HepG2 (cell line): Measurements from ENCODE around the gene KLHL18. TPM values are rescaled to one million over a fixed set of nuclear protein-coding genes. Genes with fewer than 3 reads are reported as not detected.
A peak's percentile ranks its signal among the peaks of the same experiment; 100 is the strongest.

ENCODE experiments used
- GABPB1 ChIP-seq: IDR thresholded peaks from 2 replicates; pipeline ENCODE4 v1.6.1; 2016; ENCODE audit warnings: mild to moderate bottlenecking, missing genetic modification reagents, moderate library complexity, missing compliant biosample characterization
- HNRNPL ChIP-seq: fragments of 200-400 bp; formaldehyde crosslinking; IDR thresholded peaks from 2 replicates; pipeline ENCODE4 v1.6.1; 2017; ENCODE audit warnings: mild to moderate bottlenecking, low read depth, low read length
- KDM5B ChIP-seq: sonication (generic); formaldehyde crosslinking; IDR thresholded peaks from 2 replicates; pipeline ENCODE4 v1.4.0; 2020; ENCODE audit warnings: missing genetic modification reagents, mild to moderate bottlenecking, borderline replicate concordance
- NR2F6 ChIP-seq, 2 experiments: IDR thresholded peaks; 2 replicates each; pipeline ENCODE4 v1.6.1; 2016; ENCODE audit warnings: antibody characterized with exemption in 1 of 2, mild to moderate bottlenecking in 1 of 2
- RCOR2 ChIP-seq: IDR thresholded peaks from 2 replicates; pipeline ENCODE4 v1.6.1; 2016; ENCODE audit warnings: missing biosample characterization, missing genetic modification reagents
- RXRA ChIP-seq: sonication (generic); formaldehyde crosslinking; IDR thresholded peaks from 2 replicates; pipeline ENCODE4 v1.5.1; 2020; ENCODE audit warnings: missing genetic modification reagents
- TAF15 ChIP-seq: fragments of 200-400 bp; formaldehyde crosslinking; IDR thresholded peaks from one replicate; pipeline ENCODE4 v1.6.1; 2018; ENCODE audit warnings: mild to moderate bottlenecking, low read depth, low read length; ENCODE audit not compliant: poor library complexity, severe bottlenecking
- TARDBP ChIP-seq: sonication (generic); formaldehyde crosslinking; IDR thresholded peaks from 2 replicates; pipeline ENCODE4 v1.8.0; 2022; ENCODE audit warnings: mild to moderate bottlenecking, missing genetic modification reagents
- TERF1 ChIP-seq: sonication (generic); formaldehyde crosslinking; IDR thresholded peaks from 2 replicates; pipeline ENCODE4 v1.8.0; 2022; ENCODE audit warnings: mild to moderate bottlenecking, missing genetic modification reagents, moderate library complexity
- ZNF431 ChIP-seq: sonication (generic); formaldehyde crosslinking; IDR thresholded peaks from 2 replicates; pipeline ENCODE4 v1.9.0; 2022; ENCODE audit warnings: missing genetic modification reagents, low read depth, mild to moderate bottlenecking, borderline replicate concordance
- ZNF501 ChIP-seq: sonication (generic); formaldehyde crosslinking; IDR thresholded peaks from 2 replicates; pipeline ENCODE4 v1.5.1; 2020; ENCODE audit warnings: mild to moderate bottlenecking, moderate library complexity, missing genetic modification reagents
- ZNF768 ChIP-seq: sonication (generic); formaldehyde crosslinking; IDR thresholded peaks from 2 replicates; pipeline ENCODE4 v1.4.0; 2020; ENCODE audit warnings: missing genetic modification reagents
- ZZZ3 ChIP-seq: sonication (generic); formaldehyde crosslinking; IDR thresholded peaks from 2 replicates; pipeline ENCODE4 v1.4.0; 2020; ENCODE audit warnings: missing genetic modification reagents, mild to moderate bottlenecking, borderline replicate concordance
- polyA plus RNA-seq, 8 experiments: library from polyadenylated mRNA; depleted of rRNA in 3 of 8; stranded (reverse) in 7 of 8; unstranded in 1 of 8; fragments of >200 nt; fragmentation: Illumina TruSeq in 4 of 8; extraction: Trizol in 4 of 8; gene quantifications; 2 replicates each; pipeline versions ENCODE4 v1.2.1 to v1.2.3, GENCODE V29; 2011 to 2016; ENCODE audit warnings: low read depth in 4 of 8, missing spikeins in 1 of 8, mixed read lengths in 1 of 8; ENCODE audit not compliant: insufficient read depth in 1 of 8
- total RNA-seq, 5 experiments: library from RNA; depleted of rRNA; stranded (reverse); fragments of >200 nt; fragmentation: Illumina TruSeq; extraction: Trizol; gene quantifications; 2 replicates each; pipeline ENCODE4 v1.2.3, GENCODE V29; 2016; ENCODE audit warnings: low read depth in 1 of 5
- TF ChIP-seq, protein P1 (sequence below): sonication (generic); formaldehyde crosslinking; IDR thresholded peaks from one replicate; pipeline ENCODE4 v1.5.1; 2020; ENCODE audit warnings: mild to moderate bottlenecking, missing genetic modification reagents; ENCODE audit errors: not compliant biosample characterization
- TF ChIP-seq, protein P2 (sequence below): sonication (generic); formaldehyde crosslinking; IDR thresholded peaks from 2 replicates; pipeline ENCODE4 v1.8.0; 2022; ENCODE audit warnings: low read depth, missing genetic modification reagents
- TF ChIP-seq, protein P3 (sequence below): sonication (generic); formaldehyde crosslinking; IDR thresholded peaks from 2 replicates; pipeline ENCODE4 v1.4.0; 2020; ENCODE audit warnings: mild to moderate bottlenecking, low read depth, missing genetic modification reagents

KLHL18 gene
- total and polyA plus RNA-seq, 2 of the 13 experiments (the other 11 are each of a cell fraction or from before 2014, with no cell fraction given) = 17.5 to 18.8 TPM

DNA sequence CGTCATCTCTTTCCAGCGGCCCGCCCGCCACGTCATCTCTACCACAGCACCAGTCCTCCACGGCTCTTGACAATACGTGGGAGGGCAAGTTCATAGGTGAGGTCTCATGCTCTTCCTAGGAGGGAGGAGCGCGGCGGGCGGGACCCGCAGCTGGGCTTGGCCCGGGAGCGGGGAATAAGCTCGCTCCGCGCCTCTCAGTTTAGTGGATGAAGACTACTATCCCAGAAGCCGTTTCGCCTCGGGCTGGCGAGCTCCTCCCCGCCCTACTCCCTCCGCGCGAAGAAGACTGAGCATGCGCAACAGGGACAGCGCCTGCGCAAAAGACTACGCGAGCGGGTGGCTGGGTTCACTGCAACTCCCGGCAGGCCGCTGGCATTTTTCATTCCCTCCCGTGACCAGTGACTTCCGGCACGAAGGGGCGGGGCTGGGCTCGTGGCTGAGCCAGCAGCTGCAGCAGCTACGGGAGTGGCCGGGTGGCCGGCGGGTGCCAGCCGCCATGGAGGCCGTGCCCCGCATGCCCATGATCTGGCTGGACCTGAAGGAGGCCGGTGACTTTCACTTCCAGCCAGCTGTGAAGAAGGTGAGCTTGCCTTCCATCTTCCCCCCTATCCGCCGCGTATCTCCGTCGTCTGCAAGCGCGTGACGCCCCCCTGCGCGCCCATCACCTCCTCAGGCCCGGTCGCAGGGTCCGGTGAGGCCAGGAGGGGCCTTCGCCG lies 98.0 kb downstream of the KLHL18 start, which contains the start of gene PTPN23 (continued):
- TF ChIP-seq, protein P1, sequence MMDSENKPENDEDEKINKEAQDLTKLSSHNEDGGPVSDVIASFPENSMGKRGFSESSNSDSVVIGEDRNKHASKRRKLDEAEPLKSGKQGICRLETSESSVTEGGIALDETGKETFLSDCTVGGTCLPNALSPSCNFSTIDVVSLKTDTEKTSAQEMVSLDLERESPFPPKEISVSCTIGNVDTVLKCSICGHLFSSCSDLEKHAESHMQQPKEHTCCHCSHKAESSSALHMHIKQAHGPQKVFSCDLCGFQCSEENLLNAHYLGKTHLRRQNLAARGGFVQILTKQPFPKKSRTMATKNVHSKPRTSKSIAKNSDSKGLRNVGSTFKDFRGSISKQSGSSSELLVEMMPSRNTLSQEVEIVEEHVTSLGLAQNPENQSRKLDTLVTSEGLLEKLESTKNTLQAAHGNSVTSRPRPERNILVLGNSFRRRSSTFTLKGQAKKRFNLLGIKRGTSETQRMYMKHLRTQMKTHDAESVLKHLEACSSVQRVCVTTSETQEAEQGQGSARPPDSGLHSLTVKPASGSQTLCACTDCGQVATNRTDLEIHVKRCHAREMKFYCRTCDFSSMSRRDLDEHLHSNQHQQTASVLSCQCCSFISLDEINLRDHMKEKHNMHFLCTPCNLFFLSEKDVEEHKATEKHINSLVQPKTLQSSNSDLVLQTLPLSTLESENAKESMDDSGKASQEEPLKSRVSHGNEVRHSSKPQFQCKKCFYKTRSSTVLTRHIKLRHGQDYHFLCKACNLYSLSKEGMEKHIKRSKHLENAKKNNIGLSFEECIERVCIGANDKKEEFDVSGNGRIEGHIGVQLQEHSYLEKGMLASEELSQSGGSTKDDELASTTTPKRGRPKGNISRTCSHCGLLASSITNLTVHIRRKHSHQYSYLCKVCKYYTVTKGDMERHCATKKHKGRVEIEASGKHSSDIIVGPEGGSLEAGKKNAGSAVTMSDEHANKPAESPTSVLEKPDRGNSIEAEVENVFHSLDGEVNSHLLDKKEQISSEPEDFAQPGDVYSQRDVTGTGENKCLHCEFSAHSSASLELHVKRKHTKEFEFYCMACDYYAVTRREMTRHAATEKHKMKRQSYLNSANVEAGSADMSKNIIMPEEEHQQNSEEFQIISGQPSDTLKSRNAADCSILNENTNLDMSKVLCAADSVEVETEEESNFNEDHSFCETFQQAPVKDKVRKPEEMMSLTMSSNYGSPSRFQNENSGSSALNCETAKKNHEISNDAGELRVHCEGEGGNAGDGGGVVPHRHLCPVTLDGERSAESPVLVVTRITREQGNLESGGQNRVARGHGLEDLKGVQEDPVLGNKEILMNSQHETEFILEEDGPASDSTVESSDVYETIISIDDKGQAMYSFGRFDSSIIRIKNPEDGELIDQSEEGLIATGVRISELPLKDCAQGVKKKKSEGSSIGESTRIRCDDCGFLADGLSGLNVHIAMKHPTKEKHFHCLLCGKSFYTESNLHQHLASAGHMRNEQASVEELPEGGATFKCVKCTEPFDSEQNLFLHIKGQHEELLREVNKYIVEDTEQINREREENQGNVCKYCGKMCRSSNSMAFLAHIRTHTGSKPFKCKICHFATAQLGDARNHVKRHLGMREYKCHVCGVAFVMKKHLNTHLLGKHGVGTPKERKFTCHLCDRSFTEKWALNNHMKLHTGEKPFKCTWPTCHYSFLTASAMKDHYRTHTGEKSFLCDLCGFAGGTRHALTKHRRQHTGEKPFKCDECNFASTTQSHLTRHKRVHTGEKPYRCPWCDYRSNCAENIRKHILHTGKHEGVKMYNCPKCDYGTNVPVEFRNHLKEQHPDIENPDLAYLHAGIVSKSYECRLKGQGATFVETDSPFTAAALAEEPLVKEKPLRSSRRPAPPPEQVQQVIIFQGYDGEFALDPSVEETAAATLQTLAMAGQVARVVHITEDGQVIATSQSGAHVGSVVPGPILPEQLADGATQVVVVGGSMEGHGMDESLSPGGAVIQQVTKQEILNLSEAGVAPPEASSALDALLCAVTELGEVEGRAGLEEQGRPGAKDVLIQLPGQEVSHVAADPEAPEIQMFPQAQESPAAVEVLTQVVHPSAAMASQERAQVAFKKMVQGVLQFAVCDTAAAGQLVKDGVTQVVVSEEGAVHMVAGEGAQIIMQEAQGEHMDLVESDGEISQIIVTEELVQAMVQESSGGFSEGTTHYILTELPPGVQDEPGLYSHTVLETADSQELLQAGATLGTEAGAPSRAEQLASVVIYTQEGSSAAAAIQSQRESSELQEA (CRISPR knock-in tag) = no peak
- TF ChIP-seq KDM5B (CRISPR knock-in tag) (peak; percentile 51), ZNF501 (peak; percentile 50), ZZZ3 (CRISPR knock-in tag) (peak; percentile 91), TARDBP (CRISPR knock-in tag) (peak; percentile 49; the same call in 1 of the 2 replicates), HNRNPL (peak; percentile 80; the same call in 1 of the 2 replicates), ZNF768 (CRISPR knock-in tag) (peak; percentile 49; the same call in 1 of the 2 replicates), GABPB1 (CRISPR knock-in tag) (peak; percentile 98), TERF1 (CRISPR knock-in tag) (no peak), ZNF431 (CRISPR knock-in tag) (peak; percentile 35; the same call in 1 of the 2 replicates), NR2F6 (IDR thresholded peaks at IDR 0.05) (no peak; the same call in 1 of the 2 replicates), NR2F6 (CRISPR knock-in tag; IDR thresholded peaks at IDR 0.05) (peak; percentile 40), RCOR2 (CRISPR knock-in tag) (no peak), TAF15 (no peak), RXRA (CRISPR knock-in tag) (peak; percentile 41)
- TF ChIP-seq, protein P2, sequence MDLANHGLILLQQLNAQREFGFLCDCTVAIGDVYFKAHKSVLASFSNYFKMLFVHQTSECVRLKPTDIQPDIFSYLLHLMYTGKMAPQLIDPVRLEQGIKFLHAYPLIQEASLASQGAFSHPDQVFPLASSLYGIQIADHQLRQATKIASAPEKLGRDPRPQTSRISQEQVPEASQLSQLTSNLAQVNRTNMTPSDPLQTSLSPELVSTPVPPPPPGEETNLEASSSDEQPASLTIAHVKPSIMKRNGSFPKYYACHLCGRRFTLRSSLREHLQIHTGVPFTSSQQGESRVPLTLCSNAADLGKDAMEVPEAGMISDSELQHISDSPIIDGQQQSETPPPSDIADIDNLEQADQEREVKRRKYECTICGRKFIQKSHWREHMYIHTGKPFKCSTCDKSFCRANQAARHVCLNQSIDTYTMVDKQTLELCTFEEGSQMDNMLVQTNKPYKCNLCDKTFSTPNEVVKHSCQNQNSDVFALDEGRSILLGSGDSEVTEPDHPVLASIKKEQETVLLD = peak; percentile 64; the same call in 1 of the 2 replicates
- TF ChIP-seq, protein P3, sequence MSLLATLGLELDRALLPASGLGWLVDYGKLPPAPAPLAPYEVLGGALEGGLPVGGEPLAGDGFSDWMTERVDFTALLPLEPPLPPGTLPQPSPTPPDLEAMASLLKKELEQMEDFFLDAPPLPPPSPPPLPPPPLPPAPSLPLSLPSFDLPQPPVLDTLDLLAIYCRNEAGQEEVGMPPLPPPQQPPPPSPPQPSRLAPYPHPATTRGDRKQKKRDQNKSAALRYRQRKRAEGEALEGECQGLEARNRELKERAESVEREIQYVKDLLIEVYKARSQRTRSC (CRISPR knock-in tag) = no peak
